HEK293 (cell line): ENCODE data around the gene HDAC10.

Source experiments
- CTCF ChIA-PET: fragments of 350-600 bp; formaldehyde crosslinking; extraction: SDS; loops from one replicate; lab custom pipeline; 2021; ENCODE audit warnings: antibody characterized with exemption; lab: Yijun Ruan, JAX
- POLR2A ChIA-PET: fragments of 300-600 bp; formaldehyde crosslinking; extraction: SDS; loops from one replicate; lab custom pipeline; 2020; ENCODE audit warnings: antibody characterized with exemption, inconsistent platforms; lab: Yijun Ruan, JAX
- H3K27ac ChIP-seq: fragments of 200-500 bp; sonication (Bioruptor generic); 2 replicates; pipeline ENCODE4 v1.5.1; 2014; ENCODE audit warnings: low read depth, low read length, control low read depth, inconsistent platforms; ENCODE audit errors: extremely low read depth
- H3K36me3 ChIP-seq, 2 experiments: fragments of 200-500 bp in 1 of 2; sonication (Bioruptor generic) in 1 of 2; 1 replicate in 1 of 2; 2 replicates in 1 of 2; pipeline ENCODE4 v1.5.1; 2014 to 2017; ENCODE audit warnings: inconsistent platforms in 2 of 2, low read length in 2 of 2; ENCODE audit not compliant: control insufficient read depth in 2 of 2, insufficient read depth in 1 of 2
- H3K4me1 ChIP-seq: fragments of 200-500 bp; sonication (Bioruptor generic); 2 replicates; pipeline ENCODE4 v1.5.1; 2014; ENCODE audit warnings: mild to moderate bottlenecking, low read length, inconsistent platforms; ENCODE audit not compliant: control insufficient read depth, insufficient read depth
- H3K4me3 ChIP-seq: 2 replicates; pipeline ENCODE4 v1.5.1; 2011; ENCODE audit warnings: low read depth, mild to moderate bottlenecking, control low read depth, low read length, moderate library complexity
- H3K9me3 ChIP-seq: fragments of 200-500 bp; sonication (Bioruptor generic); 2 replicates; pipeline ENCODE4 v1.5.1; 2014; ENCODE audit warnings: low read depth, low read length, inconsistent platforms; ENCODE audit not compliant: control insufficient read depth, insufficient read depth
- ATF2 ChIP-seq: fragments of 450-650 bp; formaldehyde crosslinking; IDR thresholded peaks from 2 replicates; pipeline ENCODE4 v1.5.1; 2016; ENCODE audit warnings: missing biosample characterization, missing genetic modification characterization, low read depth
- BCL11B ChIP-seq: fragments of 450-650 bp; formaldehyde crosslinking; IDR thresholded peaks from 2 replicates; pipeline ENCODE4 v1.5.1; 2016; ENCODE audit warnings: low read depth, missing biosample characterization, missing genetic modification characterization
- GLIS2 ChIP-seq: fragments of 450-650 bp; formaldehyde crosslinking; IDR thresholded peaks from 2 replicates; pipeline ENCODE4 v1.5.1; 2016; ENCODE audit warnings: missing biosample characterization, missing genetic modification characterization
- HIC1 ChIP-seq: fragments of 450-650 bp; formaldehyde crosslinking; IDR thresholded peaks from 2 replicates; pipeline ENCODE4 v1.5.1; 2016; ENCODE audit warnings: missing biosample characterization, missing genetic modification characterization
- IKZF3 ChIP-seq: fragments of 450-650 bp; IDR thresholded peaks from 2 replicates; pipeline ENCODE4 v1.5.0; 2018; ENCODE audit warnings: missing biosample characterization, mild to moderate bottlenecking, missing genetic modification characterization, moderate library complexity
- KLF16 ChIP-seq: fragments of 450-650 bp; formaldehyde crosslinking; IDR thresholded peaks from 2 replicates; pipeline ENCODE4 v1.5.1; 2017; ENCODE audit warnings: missing biosample characterization, missing genetic modification characterization
- KLF17 ChIP-seq: fragments of 450-650 bp; formaldehyde crosslinking; IDR thresholded peaks from 2 replicates; pipeline ENCODE4 v1.5.1; 2016; ENCODE audit warnings: missing biosample characterization, missing genetic modification characterization
- ZBTB1 ChIP-seq: fragments of 450-650 bp; formaldehyde crosslinking; IDR thresholded peaks from 2 replicates; pipeline ENCODE4 v1.5.1; 2016; ENCODE audit warnings: missing biosample characterization, missing genetic modification characterization
- ZEB2 ChIP-seq: fragments of 450-650 bp; formaldehyde crosslinking; IDR thresholded peaks from 2 replicates; pipeline ENCODE4 v1.5.1; 2016; ENCODE audit warnings: missing biosample characterization, missing genetic modification characterization
- ZNF132 ChIP-seq: fragments of 450-650 bp; formaldehyde crosslinking; IDR thresholded peaks from 2 replicates; pipeline ENCODE4 v1.5.1; 2017; ENCODE audit warnings: missing biosample characterization, missing genetic modification characterization, borderline replicate concordance
- ZNF155 ChIP-seq: fragments of 450-650 bp; formaldehyde crosslinking; IDR thresholded peaks from 2 replicates; pipeline ENCODE4 v1.5.1; 2016; ENCODE audit warnings: missing biosample characterization, missing genetic modification characterization
- ZNF23 ChIP-seq: fragments of 450-650 bp; formaldehyde crosslinking; IDR thresholded peaks from 2 replicates; pipeline ENCODE4 v1.5.1; 2016; ENCODE audit warnings: missing biosample characterization, missing genetic modification characterization, borderline replicate concordance
- ZNF449 ChIP-seq: fragments of 450-650 bp; formaldehyde crosslinking; IDR thresholded peaks from 2 replicates; pipeline ENCODE4 v1.5.1; 2017; ENCODE audit warnings: missing biosample characterization, mild to moderate bottlenecking, missing genetic modification characterization, moderate library complexity
- ZNF518A ChIP-seq: fragments of 450-650 bp; formaldehyde crosslinking; conservative IDR thresholded peaks from 2 replicates; pipeline ENCODE4 v1.5.1; 2016; ENCODE audit warnings: low read depth, missing biosample characterization, missing genetic modification characterization
- ZNF654 ChIP-seq: fragments of 450-650 bp; formaldehyde crosslinking; IDR thresholded peaks from 2 replicates; pipeline ENCODE4 v1.5.1; 2016; ENCODE audit warnings: low read depth, missing biosample characterization, missing genetic modification characterization
- ZNF707 ChIP-seq: fragments of 450-650 bp; formaldehyde crosslinking; IDR thresholded peaks from 2 replicates; pipeline ENCODE4 v1.5.1; 2016; ENCODE audit warnings: missing biosample characterization, missing genetic modification characterization
- ZNF785 ChIP-seq: fragments of 450-650 bp; formaldehyde crosslinking; IDR thresholded peaks from 2 replicates; pipeline ENCODE4 v1.5.1; 2016; ENCODE audit warnings: missing biosample characterization, missing genetic modification characterization
- ZNF830 ChIP-seq: fragments of 450-650 bp; IDR thresholded peaks from 2 replicates; pipeline ENCODE4 v1.5.0; 2018; ENCODE audit warnings: missing biosample characterization, missing genetic modification characterization, low read depth, mild to moderate bottlenecking, moderate library complexity

Gene HDAC10

GRCh38 chr22:50249341-50250248 lies 1.5 kb downstream of the HDAC10 start:
- H3K9me3 ChIP-seq = no peaks in the 10 kb centered on the region
- TF ChIP-seq ZNF830 = no peak
- TF ChIP-seq ZNF132 (tag by site-specific recombination) = no peak
- TF ChIP-seq BCL11B (tag by site-specific recombination) = peak; percentile 88
- no peak for TF ChIP-seq ZBTB1 (tag by site-specific recombination)
- TF ChIP-seq ZEB2 = 0 out of 2 replicates have a peak, but pooled peaks have one; percentile 27
- no peak for TF ChIP-seq ATF2 (tag by site-specific recombination)
- no peak for TF ChIP-seq ZNF785 (tag by site-specific recombination)
- TF ChIP-seq ZNF155 (tag by site-specific recombination) = no peak
- TF ChIP-seq KLF17 (tag by site-specific recombination) = no peak
- peak; percentile 73 for TF ChIP-seq GLIS2 (tag by site-specific recombination)
- TF ChIP-seq ZNF654 (tag by site-specific recombination) = no peak
- peak; percentile 45; the same call in 1 of the 2 replicates for TF ChIP-seq HIC1 (tag by site-specific recombination)
- no peak for TF ChIP-seq IKZF3 (tag by site-specific recombination)
- TF ChIP-seq ZNF707 (tag by site-specific recombination) = no peak
- POLR2A ChIA-PET = interaction anchor here (0.9 to 2.2 kb wide), 5 partner anchors 11 to 79 kb away, joined by 3 to 20 read pairs (median 15); partner anchors contain the start of genes MAPK12 and PLXNB2
- no peak overlapping the region for H3K4me3 ChIP-seq
- H3K36me3 ChIP-seq = peaks cover 8 to 73% of the 10 kb centered on the region in 2 experiments; a peak in 2 of 3 replicates
- H3K4me1 ChIP-seq = peaks cover 12% of the 10 kb centered on the region
- H3K27ac ChIP-seq = no peak overlapping the region
- CTCF ChIA-PET = interaction anchor here (0.7 to 2.4 kb wide), 2 partner anchors 80 to 92 kb away, joined by 3 to 24 read pairs; no protein-coding TSS in a partner anchor

- no peak overlapping the region for H3K4me3 ChIP-seq
- no peak overlapping the region for H3K27ac ChIP-seq
- H3K4me1 ChIP-seq = peaks cover 12% of the 10 kb centered on the region
- peak; percentile 25; the same call in 1 of the 2 replicates for TF ChIP-seq GLIS2 (tag by site-specific recombination)
- TF ChIP-seq ZNF23 (tag by site-specific recombination) = no peak
- TF ChIP-seq KLF16 = no peak
- no peak for TF ChIP-seq ZNF518A
- TF ChIP-seq ZNF449 (tag by site-specific recombination) = no peak
Measured at GRCh38 chr22:50248196-50249081, 2.6 kb downstream of the HDAC10 start.

More at GRCh38 chr22:50248196-50249081, 2.6 kb downstream of the HDAC10 start:
- POLR2A ChIA-PET = interaction anchor here (0.6 to 2.3 kb wide), 2 partner anchors 24 to 276 kb away, joined by 3 to 5 read pairs; partner anchors contain the start of gene SCO2
- Histone ChIP-seq H3K9me3 (no peaks in the 10 kb centered on the region), H3K36me3 (peaks cover 8 to 61% of the 10 kb centered on the region in 2 experiments; a peak in 2 of 3 replicates)
- CTCF ChIA-PET = no interaction called here
